Measurements from ENCODE around the gene NRF1. TPM values are rescaled to one million over a fixed set of nuclear protein-coding genes. Genes with fewer than 3 reads are reported as not detected.

Gene NRF1
- total and polyA plus RNA-seq, 8 donors = 5.5 to 11.2 (median 7.0) TPM

- no peaks in the 10 kb centered on the region for H3K27me3 ChIP-seq
- DNase-seq (no peak), FAIRE-seq (no peak), ATAC-seq (no peak)
- WGBS, 2 donors = 83 to 89% methylated on average over 5 of the region's 5 CpGs
- no peaks in the 10 kb centered on the region for H3K4me1 ChIP-seq
- intact Hi-C loops (cut with DNase I) = no loop called here
- H3K9me3 ChIP-seq = no peaks in the 10 kb centered on the region
- no peaks in the 10 kb centered on the region for H3K36me3 ChIP-seq
- TF ChIP-seq CTCF (IDR thresholded peaks at IDR 0.05) = no peak
- H3K27ac ChIP-seq = no peak overlapping the region
- H3K4me3 ChIP-seq = no peak overlapping the region
Measured at GRCh38 chr7:129773328-129773731, 161.8 kb downstream of the NRF1 start.

- Histone ChIP-seq H3K4me3 (no peak overlapping the region), H3K36me3 (no peaks in the 10 kb centered on the region), H3K27me3 (no peaks in the 10 kb centered on the region), H3K9me3 (no peaks in the 10 kb centered on the region), H3K27ac (no peak overlapping the region), H3K4me1 (no peaks in the 10 kb centered on the region)
- no peak for TF ChIP-seq CTCF (IDR thresholded peaks at IDR 0.05)
- 92 to 96% methylated on average over 3 of the region's 3 CpGs for WGBS, 2 donors
- no peak for ATAC-seq
- FAIRE-seq = no peak
- DNase-seq = no peak
- intact Hi-C loops (cut with DNase I) = no loop called here
Measured at GRCh38 chr7:129773871-129774270, 162.4 kb downstream of the NRF1 start.

- FAIRE-seq (no peak), DNase-seq (no peak), ATAC-seq (no peak)
- Histone ChIP-seq H3K27ac (no peak overlapping the region), H3K9me3 (no peaks in the 10 kb centered on the region), H3K4me3 (no peak overlapping the region), H3K4me1 (no peaks in the 10 kb centered on the region), H3K27me3 (no peaks in the 10 kb centered on the region), H3K36me3 (no peaks in the 10 kb centered on the region)
- 92 to 94% methylated on average over 11 of the region's 11 CpGs for WGBS, 2 donors
- intact Hi-C loops (cut with DNase I) = no loop called here
- TF ChIP-seq CTCF (IDR thresholded peaks at IDR 0.05) = no peak
Measured at GRCh38 chr7:129774359-129774758, 162.8 kb downstream of the NRF1 start.

- no peaks in the 10 kb centered on the region for H3K27me3 ChIP-seq
- ATAC-seq = no peak
- DNase-seq = no peak
- H3K4me3 ChIP-seq = no peak overlapping the region
- H3K4me1 ChIP-seq = no peaks in the 10 kb centered on the region
- no peak for TF ChIP-seq CTCF (IDR thresholded peaks at IDR 0.05)
- H3K9me3 ChIP-seq = no peaks in the 10 kb centered on the region
- intact Hi-C loops (cut with DNase I) = no loop called here
- H3K27ac ChIP-seq = no peak overlapping the region
- H3K36me3 ChIP-seq = no peaks in the 10 kb centered on the region
- no peak for FAIRE-seq
- WGBS, 2 donors = 91 to 94% methylated on average over 17 to 18 of the region's 18 CpGs
Measured at GRCh38 chr7:129774871-129775694, 163.6 kb downstream of the NRF1 start.

DNA sequence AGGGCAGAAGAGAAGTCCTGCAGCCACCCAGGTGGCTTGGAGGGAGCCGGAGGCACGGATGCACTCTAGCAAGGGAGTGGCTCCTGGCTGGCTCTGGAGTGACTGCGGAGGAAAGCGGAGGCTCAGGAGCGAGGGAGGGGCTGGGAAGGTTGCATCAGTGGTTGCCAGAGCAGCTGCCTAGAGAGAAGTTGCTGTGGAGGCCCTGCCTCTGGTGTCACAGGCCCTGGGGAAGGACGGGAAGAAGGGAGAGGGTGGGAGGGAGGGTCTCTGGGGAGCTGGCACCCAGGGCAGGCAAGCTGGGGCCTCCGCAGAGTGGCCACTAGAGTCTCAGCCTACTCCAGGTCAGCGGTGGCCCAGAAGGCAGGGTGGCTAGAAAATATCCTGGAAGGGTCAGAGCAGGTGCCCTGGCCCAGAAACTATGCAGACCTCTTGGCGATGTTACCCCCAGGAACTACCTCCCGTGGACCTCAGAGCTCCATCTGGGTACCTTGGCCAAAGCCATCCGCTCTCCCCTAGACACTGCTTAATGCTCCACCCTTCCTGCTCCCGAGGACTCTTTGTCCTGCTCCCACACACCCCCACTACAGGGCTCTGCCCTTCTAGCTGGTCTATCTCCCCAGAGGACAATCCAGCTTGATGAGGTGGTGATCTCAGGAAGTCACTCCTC lies 164.3 kb downstream of the NRF1 start:
- no peak overlapping the region for H3K27ac ChIP-seq
- no peak for FAIRE-seq
- no peaks in the 10 kb centered on the region for H3K4me1 ChIP-seq
- TF ChIP-seq CTCF (IDR thresholded peaks at IDR 0.05) = no peak
- H3K27me3 ChIP-seq = no peaks in the 10 kb centered on the region
- intact Hi-C loops (cut with DNase I) = no loop called here
- H3K9me3 ChIP-seq = no peaks in the 10 kb centered on the region
- ATAC-seq = no peak
- no peaks in the 10 kb centered on the region for H3K36me3 ChIP-seq
- 92 to 93% methylated on average over 12 of the region's 12 CpGs for WGBS, 2 donors
- no peak for DNase-seq
- H3K4me3 ChIP-seq = no peak overlapping the region
